RCC 7860 (cell line): ENCODE data around the gene PGA5.
"Not testable (repeated sequence)": the region's sequence is repeated elsewhere in the genome, so short reads cannot be mapped to it uniquely, and the experiment has no call there.

ENCODE experiments used
- DNase-seq: peaks from one replicate; pipeline ENCODE4 v3.0.0-alpha.2; 2015; ENCODE audit warnings: low spot score
- FAIRE-seq: peaks from 2 replicates; lab custom pipeline; 2012; peaks lifted over from hg19 to GRCh38; lab: Jason Lieb, UNC

Gene PGA5

GRCh38 chr11:61240875-61241274, at the start of gene PGA5:
PGA5 (plus strand) TSS chr11:61241175; CDS start chr11:61241227, 52 bp downstream.
- not testable (repeated sequence) for DNase-seq, FAIRE-seq

GRCh38 chr11:61193596-61193995, 47.4 kb upstream of the PGA5 start:
- no peak for DNase-seq
- FAIRE-seq, result no peak

GRCh38 chr11:61194169-61194671, 46.8 kb upstream of the PGA5 start:
- DNase-seq (no peak), FAIRE-seq (no peak)

- DNase-seq (peak; percentile 9), FAIRE-seq (no peak)
These were observed 45.8 kb upstream of the PGA5 start for GRCh38 chr11:61194981-61195695.

GRCh38 chr11:61195719-61196118, 45.3 kb upstream of the PGA5 start:
- no peak for FAIRE-seq
- no peak for DNase-seq

- no peak for FAIRE-seq
These were observed 42.6 kb upstream of the PGA5 start for GRCh38 chr11:61198361-61198760.

GRCh38 chr11:61198948-61199523, 41.9 kb upstream of the PGA5 start:
- FAIRE-seq, result no peak
- no peak for DNase-seq

More at GRCh38 chr11:61198361-61198760, 42.6 kb upstream of the PGA5 start:
- DNase-seq, result no peak

- no peak for FAIRE-seq
These were observed 39.5 kb upstream of the PGA5 start for GRCh38 chr11:61201476-61201875.

GRCh38 chr11:61202950-61203746, 37.8 kb upstream of the PGA5 start, which contains the start of gene PGA3:
PGA3 (plus strand) TSS chr11:61203515; CDS start chr11:61203565, 50 bp downstream.
- not testable (repeated sequence) for DNase-seq, FAIRE-seq

More at GRCh38 chr11:61201476-61201875, 39.5 kb upstream of the PGA5 start:
- DNase-seq, result no peak

- DNase-seq, FAIRE-seq: not testable (repeated sequence)
These were observed 37.1 kb upstream of the PGA5 start for GRCh38 chr11:61203873-61204272.

GRCh38 chr11:61204502-61205059, 36.4 kb upstream of the PGA5 start:
- not testable (repeated sequence) for DNase-seq, FAIRE-seq

GRCh38 chr11:61207636-61208310, 33.2 kb upstream of the PGA5 start:
- FAIRE-seq, DNase-seq: not testable (repeated sequence)

- DNase-seq, FAIRE-seq: not testable (repeated sequence)
These were observed 30.3 kb upstream of the PGA5 start for GRCh38 chr11:61210629-61211028.

GRCh38 chr11:61211327-61211952, 29.5 kb upstream of the PGA5 start:
- not testable (repeated sequence) for FAIRE-seq, DNase-seq

GRCh38 chr11:61212202-61212601, 28.8 kb upstream of the PGA5 start:
- not testable (repeated sequence) for FAIRE-seq, DNase-seq

GRCh38 chr11:61213711-61214324, 27.2 kb upstream of the PGA5 start:
- FAIRE-seq, DNase-seq: not testable (repeated sequence)

GRCh38 chr11:61218306-61218705, 22.7 kb upstream of the PGA5 start:
- FAIRE-seq, DNase-seq: not testable (repeated sequence)

- DNase-seq, FAIRE-seq: not testable (repeated sequence)
These were observed 22.0 kb upstream of the PGA5 start for GRCh38 chr11:61219016-61219415.

GRCh38 chr11:61222047-61222446, 18.9 kb upstream of the PGA5 start, which contains the start of gene PGA4:
PGA4 (plus strand) TSS chr11:61222347; CDS start chr11:61222401, 54 bp downstream.
- not testable (repeated sequence) for FAIRE-seq, DNase-seq
